Tongue (tissue), 2 donors: Measurements from ENCODE around the gene IGSF21. TPM values are rescaled to one million over a fixed set of nuclear protein-coding genes. Genes with fewer than 3 reads are reported as not detected.

Experiments
- DNase-seq: peaks from one replicate; pipeline ENCODE4 v3.0.0-alpha.2; 2015
- total RNA-seq: library from RNA; depleted of rRNA; stranded (reverse); fragments of >200 nt; gene quantifications from one replicate; pipeline ENCODE4 v1.2.3, GENCODE V29; 2014

The IGSF21 gene
- total RNA-seq, 1 donor from 2014 or later = not detected

- DNase-seq = no peak
Observed at GRCh38 chr1:18263547-18264120, 156.0 kb downstream of the IGSF21 start.

GRCh38 chr1:18264450-18265039 lies 156.9 kb downstream of the IGSF21 start:
- no peak for DNase-seq

- no peak for DNase-seq
Observed at GRCh38 chr1:18265641-18266040, 158.0 kb downstream of the IGSF21 start.

GRCh38 chr1:18266391-18266790 lies 158.8 kb downstream of the IGSF21 start:
- no peak for DNase-seq

GRCh38 chr1:18271336-18271735 lies 163.7 kb downstream of the IGSF21 start:
- no peak for DNase-seq

- no peak for DNase-seq
Observed at GRCh38 chr1:18278946-18279345, 171.3 kb downstream of the IGSF21 start.

- DNase-seq = no peak
Observed at GRCh38 chr1:18279351-18280074, 171.9 kb downstream of the IGSF21 start.

- no peak for DNase-seq
Observed at GRCh38 chr1:18280956-18281355, 173.4 kb downstream of the IGSF21 start.

- DNase-seq = peak; percentile 5
Observed at GRCh38 chr1:18282851-18283600, 175.4 kb downstream of the IGSF21 start.

GRCh38 chr1:18283601-18284385 lies 176.2 kb downstream of the IGSF21 start:
- no peak for DNase-seq

GRCh38 chr1:18284805-18285537 lies 177.4 kb downstream of the IGSF21 start:
- peak; percentile 7 for DNase-seq

- no peak for DNase-seq
Observed at GRCh38 chr1:18285538-18285924, 177.9 kb downstream of the IGSF21 start.

GRCh38 chr1:18288722-18289121 lies 181.1 kb downstream of the IGSF21 start:
- DNase-seq = peak; percentile 5

GRCh38 chr1:18289597-18289996 lies 182.0 kb downstream of the IGSF21 start:
- DNase-seq = no peak

- no peak for DNase-seq
Observed at GRCh38 chr1:18290740-18291412, 183.3 kb downstream of the IGSF21 start.

GRCh38 chr1:18292531-18292930 lies 184.9 kb downstream of the IGSF21 start:
- no peak for DNase-seq

- DNase-seq = no peak
Observed at GRCh38 chr1:18293291-18293690, 185.7 kb downstream of the IGSF21 start.

GRCh38 chr1:18294437-18295176 lies 187.0 kb downstream of the IGSF21 start:
- DNase-seq = no peak

- DNase-seq = no peak
Observed at GRCh38 chr1:18297896-18298648, 190.5 kb downstream of the IGSF21 start.
